SK-N-SH treated with all-trans-retinoic acid at 6 μM for 48 hours (cell line): ENCODE data around the gene ERV3-1.

Experiments
- ATAC-seq: fragments of 200-7000 bp; cut with Tn5 transposase; 3 replicates; pipeline ENCODE4 v1.9.1; 2020; ENCODE audit warnings: mild to moderate bottlenecking, moderate library complexity
- ARNTL ChIP-seq: fragments of 450-650 bp; formaldehyde crosslinking; IDR thresholded peaks from 2 replicates; pipeline ENCODE4 v1.5.0; 2020; ENCODE audit warnings: low read depth, mild to moderate bottlenecking, moderate library complexity, borderline replicate concordance
- CSDC2 ChIP-seq: fragments of 250-450 bp; sonication (Bioruptor Pico); IDR thresholded peaks from 2 replicates; pipeline ENCODE4 v1.5.0; 2020; ENCODE audit warnings: mild to moderate bottlenecking, moderate library complexity
- ESRRG ChIP-seq: fragments of 250-450 bp; sonication (Bioruptor Pico); IDR thresholded peaks from 2 replicates; pipeline ENCODE4 v1.6.1; 2021; ENCODE audit warnings: mild to moderate bottlenecking
- ISL1 ChIP-seq: fragments of 250-450 bp; sonication (Bioruptor Pico); IDR thresholded peaks from 2 replicates; pipeline ENCODE4 v2.1.2; 2022; ENCODE audit warnings: mild to moderate bottlenecking, moderate library complexity
- OSR1 ChIP-seq: fragments of 250-450 bp; sonication (Bioruptor Pico); IDR thresholded peaks from 2 replicates; pipeline ENCODE4 v1.8.0; 2022; ENCODE audit warnings: moderate library complexity, mild to moderate bottlenecking, inconsistent platforms
- PPARA ChIP-seq: fragments of 250-450 bp; sonication (Bioruptor Pico); IDR thresholded peaks from 2 replicates; pipeline ENCODE4 v1.5.0; 2020; ENCODE audit warnings: mild to moderate bottlenecking, borderline replicate concordance
- RARB ChIP-seq: fragments of 250-450 bp; sonication (Bioruptor Pico); IDR thresholded peaks from 2 replicates; pipeline ENCODE4 v1.8.0; 2021; ENCODE audit warnings: mild to moderate bottlenecking, moderate library complexity
- SNAI2 ChIP-seq: fragments of 250-450 bp; sonication (Bioruptor Pico); IDR thresholded peaks from 2 replicates; pipeline ENCODE4 v1.5.0; 2020; ENCODE audit warnings: mild to moderate bottlenecking, moderate library complexity
- TCF4 ChIP-seq: fragments of 250-450 bp; sonication (Bioruptor Pico); IDR thresholded peaks from 2 replicates; pipeline ENCODE4 v1.8.0; 2021; ENCODE audit warnings: mild to moderate bottlenecking, moderate library complexity, borderline replicate concordance
- TOX ChIP-seq: fragments of 250-450 bp; sonication (Bioruptor Pico); IDR thresholded peaks from 2 replicates; pipeline ENCODE4 v1.8.0; 2021; ENCODE audit warnings: mild to moderate bottlenecking, moderate library complexity, borderline replicate concordance
- ZC3H10 ChIP-seq: fragments of 250-450 bp; sonication (Bioruptor Pico); IDR thresholded peaks from 2 replicates; pipeline ENCODE4 v1.5.1; 2021; ENCODE audit warnings: mild to moderate bottlenecking, moderate library complexity
- ZFP3 ChIP-seq: fragments of 250-450 bp; sonication (Bioruptor Pico); IDR thresholded peaks from 2 replicates; pipeline ENCODE4 v1.5.0; 2020; ENCODE audit warnings: mild to moderate bottlenecking, moderate library complexity
- ZFP30 ChIP-seq: fragments of 450-650 bp; formaldehyde crosslinking; IDR thresholded peaks from 2 replicates; pipeline ENCODE4 v1.5.0; 2022; ENCODE audit warnings: mild to moderate bottlenecking, moderate library complexity
- ZNF565 ChIP-seq: fragments of 450-650 bp; formaldehyde crosslinking; conservative IDR thresholded peaks from 2 replicates; pipeline ENCODE4 v1.5.0; 2020; ENCODE audit warnings: low read depth, mild to moderate bottlenecking, moderate library complexity
- ZNF70 ChIP-seq: fragments of 450-650 bp; formaldehyde crosslinking; IDR thresholded peaks from 2 replicates; pipeline ENCODE4 v1.5.0; 2020; ENCODE audit warnings: mild to moderate bottlenecking, moderate library complexity
- TF ChIP-seq, protein P1 (sequence below): fragments of 250-450 bp; sonication (Bioruptor Pico); IDR thresholded peaks from 2 replicates; pipeline ENCODE4 v1.5.1; 2020; ENCODE audit warnings: low read depth, mild to moderate bottlenecking, moderate library complexity
- TF ChIP-seq, protein P2 (sequence below): fragments of 250-450 bp; sonication (Bioruptor Pico); IDR thresholded peaks from 2 replicates; pipeline ENCODE4 v1.5.1; 2021; ENCODE audit warnings: mild to moderate bottlenecking, moderate library complexity
- TF ChIP-seq, protein P3 (sequence below): fragments of 250-450 bp; sonication (Bioruptor Pico); IDR thresholded peaks from 2 replicates; pipeline ENCODE4 v1.8.0; 2020; ENCODE audit warnings: mild to moderate bottlenecking, moderate library complexity, borderline replicate concordance
- TF ChIP-seq, protein P4 (sequence below): fragments of 250-450 bp; sonication (Bioruptor Pico); IDR thresholded peaks from 2 replicates; pipeline ENCODE4 v1.5.0; 2020; ENCODE audit warnings: mild to moderate bottlenecking, moderate library complexity

ERV3-1 gene

GRCh38 chr7:64978497-64979203, 27.8 kb downstream of the ERV3-1 start:
- TF ChIP-seq ZFP3 (no peak), CSDC2 (CRISPR knock-in tag) (no peak), ZNF70 (CRISPR knock-in tag) (no peak), PPARA (CRISPR knock-in tag) (no peak), OSR1 (CRISPR knock-in tag) (no peak), ARNTL (CRISPR knock-in tag) (no peak)
- TF ChIP-seq, protein P1, sequence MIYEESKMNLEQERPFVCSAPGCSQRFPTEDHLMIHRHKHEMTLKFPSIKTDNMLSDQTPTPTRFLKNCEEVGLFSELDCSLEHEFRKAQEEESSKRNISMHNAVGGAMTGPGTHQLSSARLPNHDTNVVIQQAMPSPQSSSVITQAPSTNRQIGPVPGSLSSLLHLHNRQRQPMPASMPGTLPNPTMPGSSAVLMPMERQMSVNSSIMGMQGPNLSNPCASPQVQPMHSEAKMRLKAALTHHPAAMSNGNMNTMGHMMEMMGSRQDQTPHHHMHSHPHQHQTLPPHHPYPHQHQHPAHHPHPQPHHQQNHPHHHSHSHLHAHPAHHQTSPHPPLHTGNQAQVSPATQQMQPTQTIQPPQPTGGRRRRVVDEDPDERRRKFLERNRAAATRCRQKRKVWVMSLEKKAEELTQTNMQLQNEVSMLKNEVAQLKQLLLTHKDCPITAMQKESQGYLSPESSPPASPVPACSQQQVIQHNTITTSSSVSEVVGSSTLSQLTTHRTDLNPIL (CRISPR knock-in tag): no peak
- TF ChIP-seq, all 23 proteins: peak for 0
- ATAC-seq: no peak

DNA sequence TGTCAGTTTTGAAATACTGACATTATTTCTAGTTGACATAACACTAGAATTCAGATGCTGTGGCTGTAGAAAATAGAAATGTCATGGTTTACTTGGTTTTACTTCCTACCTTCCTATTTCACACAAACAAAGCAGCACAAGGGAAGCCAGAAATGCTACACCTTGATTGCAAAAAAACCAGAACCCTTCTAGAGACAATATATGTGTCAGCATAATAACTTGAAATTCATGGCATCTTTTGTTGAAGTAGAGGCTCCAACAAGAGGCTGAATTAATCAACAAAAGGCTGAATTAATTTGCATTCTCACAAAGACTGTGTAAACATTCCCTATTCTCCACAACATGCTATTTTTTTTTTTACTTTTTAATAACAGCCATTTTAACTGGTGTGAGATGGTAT, 40.9 kb downstream of the ERV3-1 start:
- TF ChIP-seq, protein P2, sequence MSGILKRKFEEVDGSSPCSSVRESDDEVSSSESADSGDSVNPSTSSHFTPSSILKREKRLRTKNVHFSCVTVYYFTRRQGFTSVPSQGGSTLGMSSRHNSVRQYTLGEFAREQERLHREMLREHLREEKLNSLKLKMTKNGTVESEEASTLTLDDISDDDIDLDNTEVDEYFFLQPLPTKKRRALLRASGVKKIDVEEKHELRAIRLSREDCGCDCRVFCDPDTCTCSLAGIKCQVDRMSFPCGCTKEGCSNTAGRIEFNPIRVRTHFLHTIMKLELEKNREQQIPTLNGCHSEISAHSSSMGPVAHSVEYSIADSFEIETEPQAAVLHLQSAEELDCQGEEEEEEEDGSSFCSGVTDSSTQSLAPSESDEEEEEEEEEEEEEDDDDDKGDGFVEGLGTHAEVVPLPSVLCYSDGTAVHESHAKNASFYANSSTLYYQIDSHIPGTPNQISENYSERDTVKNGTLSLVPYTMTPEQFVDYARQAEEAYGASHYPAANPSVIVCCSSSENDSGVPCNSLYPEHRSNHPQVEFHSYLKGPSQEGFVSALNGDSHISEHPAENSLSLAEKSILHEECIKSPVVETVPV (CRISPR knock-in tag): no peak
- TF ChIP-seq CSDC2 (CRISPR knock-in tag) (no peak), ZC3H10 (CRISPR knock-in tag) (no peak), ZNF70 (CRISPR knock-in tag) (no peak), RARB (CRISPR knock-in tag) (no peak), ZNF565 (no peak), SNAI2 (no peak)
- TF ChIP-seq, protein P1 (CRISPR knock-in tag): no peak
- ATAC-seq: no peak

DNA sequence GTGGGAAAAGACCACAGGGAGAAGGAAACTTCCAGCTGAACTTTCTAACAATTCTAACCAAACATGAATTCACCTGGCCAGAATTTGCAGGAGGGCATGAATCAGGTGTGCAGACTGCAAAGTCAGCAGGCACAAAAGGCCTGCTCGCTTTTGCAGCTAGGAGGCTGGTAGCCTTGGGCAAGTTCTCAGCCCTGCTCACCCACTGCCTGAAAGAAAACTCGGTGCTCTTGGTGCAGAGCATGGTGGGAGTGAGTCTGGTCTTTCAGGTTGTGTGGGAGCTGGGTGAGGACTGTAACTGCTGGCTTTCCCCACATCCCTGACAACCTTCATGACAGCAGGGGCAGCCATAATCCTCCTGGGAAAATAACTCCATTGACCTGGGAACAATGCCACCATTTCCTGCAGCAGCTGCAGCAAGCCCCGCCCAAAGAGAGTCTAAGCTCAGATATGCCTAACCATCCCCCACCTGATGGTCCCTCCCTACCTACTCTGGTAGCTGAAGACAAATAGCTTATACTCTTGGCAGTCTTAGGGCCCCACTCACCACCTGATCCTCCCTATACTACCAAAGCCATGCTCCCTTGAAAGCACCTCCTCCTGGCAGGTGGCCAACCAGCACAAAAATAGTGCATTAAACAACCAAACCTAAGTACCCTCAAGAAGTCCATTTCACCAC, 47.3 kb downstream of the ERV3-1 start:
- TF ChIP-seq TCF4: no peak
- TF ChIP-seq ARNTL (CRISPR knock-in tag): no peak
- TF ChIP-seq ESRRG (CRISPR knock-in tag): no peak
- TF ChIP-seq, protein P3, sequence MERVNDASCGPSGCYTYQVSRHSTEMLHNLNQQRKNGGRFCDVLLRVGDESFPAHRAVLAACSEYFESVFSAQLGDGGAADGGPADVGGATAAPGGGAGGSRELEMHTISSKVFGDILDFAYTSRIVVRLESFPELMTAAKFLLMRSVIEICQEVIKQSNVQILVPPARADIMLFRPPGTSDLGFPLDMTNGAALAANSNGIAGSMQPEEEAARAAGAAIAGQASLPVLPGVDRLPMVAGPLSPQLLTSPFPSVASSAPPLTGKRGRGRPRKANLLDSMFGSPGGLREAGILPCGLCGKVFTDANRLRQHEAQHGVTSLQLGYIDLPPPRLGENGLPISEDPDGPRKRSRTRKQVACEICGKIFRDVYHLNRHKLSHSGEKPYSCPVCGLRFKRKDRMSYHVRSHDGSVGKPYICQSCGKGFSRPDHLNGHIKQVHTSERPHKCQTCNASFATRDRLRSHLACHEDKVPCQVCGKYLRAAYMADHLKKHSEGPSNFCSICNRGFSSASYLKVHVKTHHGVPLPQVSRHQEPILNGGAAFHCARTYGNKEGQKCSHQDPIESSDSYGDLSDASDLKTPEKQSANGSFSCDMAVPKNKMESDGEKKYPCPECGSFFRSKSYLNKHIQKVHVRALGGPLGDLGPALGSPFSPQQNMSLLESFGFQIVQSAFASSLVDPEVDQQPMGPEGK (CRISPR knock-in tag): no peak
- TF ChIP-seq ZC3H10 (CRISPR knock-in tag): no peak
- TF ChIP-seq, protein P4, sequence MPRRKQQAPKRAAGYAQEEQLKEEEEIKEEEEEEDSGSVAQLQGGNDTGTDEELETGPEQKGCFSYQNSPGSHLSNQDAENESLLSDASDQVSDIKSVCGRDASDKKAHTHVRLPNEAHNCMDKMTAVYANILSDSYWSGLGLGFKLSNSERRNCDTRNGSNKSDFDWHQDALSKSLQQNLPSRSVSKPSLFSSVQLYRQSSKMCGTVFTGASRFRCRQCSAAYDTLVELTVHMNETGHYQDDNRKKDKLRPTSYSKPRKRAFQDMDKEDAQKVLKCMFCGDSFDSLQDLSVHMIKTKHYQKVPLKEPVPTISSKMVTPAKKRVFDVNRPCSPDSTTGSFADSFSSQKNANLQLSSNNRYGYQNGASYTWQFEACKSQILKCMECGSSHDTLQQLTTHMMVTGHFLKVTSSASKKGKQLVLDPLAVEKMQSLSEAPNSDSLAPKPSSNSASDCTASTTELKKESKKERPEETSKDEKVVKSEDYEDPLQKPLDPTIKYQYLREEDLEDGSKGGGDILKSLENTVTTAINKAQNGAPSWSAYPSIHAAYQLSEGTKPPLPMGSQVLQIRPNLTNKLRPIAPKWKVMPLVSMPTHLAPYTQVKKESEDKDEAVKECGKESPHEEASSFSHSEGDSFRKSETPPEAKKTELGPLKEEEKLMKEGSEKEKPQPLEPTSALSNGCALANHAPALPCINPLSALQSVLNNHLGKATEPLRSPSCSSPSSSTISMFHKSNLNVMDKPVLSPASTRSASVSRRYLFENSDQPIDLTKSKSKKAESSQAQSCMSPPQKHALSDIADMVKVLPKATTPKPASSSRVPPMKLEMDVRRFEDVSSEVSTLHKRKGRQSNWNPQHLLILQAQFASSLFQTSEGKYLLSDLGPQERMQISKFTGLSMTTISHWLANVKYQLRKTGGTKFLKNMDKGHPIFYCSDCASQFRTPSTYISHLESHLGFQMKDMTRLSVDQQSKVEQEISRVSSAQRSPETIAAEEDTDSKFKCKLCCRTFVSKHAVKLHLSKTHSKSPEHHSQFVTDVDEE: no peak
- TF ChIP-seq CSDC2 (CRISPR knock-in tag): no peak
- no peak for TF ChIP-seq ZFP3
- no peak for TF ChIP-seq ZNF70 (CRISPR knock-in tag)
- TF ChIP-seq SNAI2: no peak
- no peak for TF ChIP-seq OSR1 (CRISPR knock-in tag)
- no peak for TF ChIP-seq RARB (CRISPR knock-in tag)
- TF ChIP-seq, protein P2 (CRISPR knock-in tag): no peak
- TF ChIP-seq ISL1 (CRISPR knock-in tag): no peak
- no peak for TF ChIP-seq TOX (CRISPR knock-in tag)
- TF ChIP-seq, protein P1 (CRISPR knock-in tag): no peak
- TF ChIP-seq ZNF565: no peak
- no peak for TF ChIP-seq ZFP30
- no peak for ATAC-seq
